Measurements from ENCODE around the gene METTL13.

- TF ChIP-seq CTCF (IDR thresholded peaks at IDR 0.05): no peak
- no peak for TF ChIP-seq POLR2A (IDR thresholded peaks at IDR 0.05; ENCODE audit: low read depth)
- no peak for TF ChIP-seq POLR2AphosphoS5 (IDR thresholded peaks at IDR 0.05)
Measured at GRCh38 chr1:171835891-171836290, 54.4 kb downstream of the METTL13 start.

Measured in esophagus muscularis mucosa (tissue), 3 donors.